Coronary artery (tissue), 2 donors: ENCODE data around the gene TIGD1.
A peak's percentile ranks its signal among the peaks of the same experiment; 100 is the strongest.

Experiments
- DNase-seq: peaks from one replicate; pipeline ENCODE4 v3.0.0-alpha.2; 2017; ENCODE audit warnings: low spot score
- H3K27ac ChIP-seq, 2 donors: fragments of 200-600 bp; sonication (generic); one replicate each; pipeline ENCODE4 v1.5.1; 2016 to 2019
- H3K4me3 ChIP-seq: fragments of 200-600 bp; sonication (generic); 2 replicates; pipeline ENCODE4 v1.5.1; 2016; ENCODE audit warnings: mild to moderate bottlenecking, moderate library complexity
- CTCF ChIP-seq: fragments of 200-600 bp; sonication (generic); IDR thresholded peaks from one replicate; pipeline ENCODE4 v1.5.1; 2019; ENCODE audit warnings: antibody characterized with exemption

Gene TIGD1

GRCh38 chr2:232550354-232551249 lies at the start of gene TIGD1, which contains the start of gene EIF4E2:
Gene TIGD1, minus strand, starts transcription at chr2:232550557. Its CDS starts 675 bp downstream, at chr2:232549882.
Gene EIF4E2, plus strand, starts transcription at chr2:232550689. Its CDS starts 36 bp downstream, at chr2:232550725.
- DNase-seq, result peak; percentile 96
- H3K27ac ChIP-seq, result peak within 1 kb of the TSS; percentile 98 to 99
- H3K4me3 ChIP-seq, result peak within 1 kb of the TSS; percentile 93
- no peak for TF ChIP-seq CTCF

GRCh38 chr2:232598293-232598692 lies 47.9 kb upstream of the TIGD1 start:
- no peak overlapping the region for H3K4me3 ChIP-seq
- DNase-seq, result no peak
- no peak overlapping the region for H3K27ac ChIP-seq
- TF ChIP-seq CTCF, result no peak

- H3K27ac ChIP-seq, result no peak overlapping the region
- no peak for DNase-seq
- no peak overlapping the region for H3K4me3 ChIP-seq
- no peak for TF ChIP-seq CTCF
These were observed 47.2 kb upstream of the TIGD1 start for GRCh38 chr2:232597362-232598079.

- no peak overlapping the region for H3K27ac ChIP-seq
- TF ChIP-seq CTCF, result no peak
These were observed 43.6 kb upstream of the TIGD1 start for GRCh38 chr2:232593982-232594381.

GRCh38 chr2:232592772-232593395 lies 42.5 kb upstream of the TIGD1 start:
- Histone ChIP-seq H3K4me3 (no peak overlapping the region), H3K27ac (peak overlapping the region in 1 of 2 donors; percentile 51)
- DNase-seq, result no peak
- TF ChIP-seq CTCF, result no peak

More at GRCh38 chr2:232593982-232594381, 43.6 kb upstream of the TIGD1 start:
- H3K4me3 ChIP-seq, result no peak overlapping the region
- no peak for DNase-seq

GRCh38 chr2:232588680-232589585 lies 38.6 kb upstream of the TIGD1 start:
- DNase-seq, result no peak
- no peak for TF ChIP-seq CTCF
- no peak overlapping the region for H3K4me3 ChIP-seq
- peak overlapping the region; percentile 34 to 54 for H3K27ac ChIP-seq
